Heart left ventricle (tissue), 16 donors: ENCODE data around the gene ARF1. TPM values are rescaled to one million over a fixed set of nuclear protein-coding genes. Genes with fewer than 3 reads are reported as not detected.

Experiments used
- ATAC-seq, 4 donors: fragments of 200-7000 bp; cut with Tn5 transposase; one replicate each; pipeline ENCODE4 v1.9.1; 2020 to 2022; ENCODE audit warnings: moderate library complexity in 4 of 4, mild to moderate bottlenecking in 3 of 4, moderate number of reproducible peaks in 1 of 4
- DNase-seq, 5 donors: peaks; one replicate each; pipeline ENCODE4 v3.0.0-alpha.2; 2020
- H3K27ac ChIP-seq, 12 donors: fragments of 200-600 bp; sonication (generic) in 4 of 12; one replicate each; pipeline versions ENCODE4 v1.5.0 to v1.8.0; 2016 to 2022; ENCODE audit warnings: mild to moderate bottlenecking in 2 of 12
- H3K27me3 ChIP-seq, 9 donors: fragments of 200-600 bp; sonication (generic) in 2 of 9; one replicate each; pipeline versions ENCODE4 v1.5.1 to v1.8.0; 2016 to 2022; ENCODE audit warnings: mild to moderate bottlenecking in 3 of 9
- H3K36me3 ChIP-seq, 9 donors: fragments of 200-600 bp; sonication (generic) in 2 of 9; one replicate each; pipeline versions ENCODE4 v1.5.0 to v1.8.0; 2018 to 2022; ENCODE audit warnings: mild to moderate bottlenecking in 2 of 9
- H3K4me1 ChIP-seq, 12 donors: fragments of 200-600 bp; sonication (generic) in 4 of 12; one replicate each; pipeline versions ENCODE4 v1.5.0 to v1.8.0; 2016 to 2022; ENCODE audit warnings: mild to moderate bottlenecking in 3 of 12
- H3K4me3 ChIP-seq, 12 donors: fragments of 200-600 bp; sonication (generic) in 4 of 12; one replicate each; pipeline versions ENCODE4 v1.5.0 to v1.8.0; 2017 to 2022; ENCODE audit warnings: mild to moderate bottlenecking in 9 of 12, moderate library complexity in 4 of 12
- H3K9me3 ChIP-seq, 12 donors: fragments of 200-600 bp; sonication (generic) in 4 of 12; one replicate each; pipeline versions ENCODE4 v1.5.0 to v1.8.0; 2016 to 2022; ENCODE audit warnings: mild to moderate bottlenecking in 1 of 12
- POLR2A ChIP-seq, 2 donors: fragments of 450-650 bp; IDR thresholded peaks; one replicate each; pipeline ENCODE4 v1.6.1; 2017; ENCODE audit warnings: antibody characterized with exemption in 2 of 2, mild to moderate bottlenecking in 2 of 2, moderate library complexity in 2 of 2
- WGBS, 4 donors: extraction: QIAGEN DNeasy Blood & Tissue Kit in 2 of 4; methylation state at CpG; one replicate each; pipeline versions ENCODE4 v1.1.5 to v1.1.7; 2013 to 2018; 5-methylcytosine and 5-hydroxymethylcytosine counted together
- intact Hi-C, 10 donors: fragments of 100-400 bp; cut with DNase I; formaldehyde crosslinking; loops; one replicate each; pipeline versions ENCODE4 v1.11.1 to v1.14.2; 2022
- polyA plus RNA-seq, 2 donors: library from polyadenylated mRNA; stranded (reverse); fragments of 200-250 nt; gene quantifications; one replicate each; pipeline ENCODE4 v1.2.3, GENCODE V29; 2013
- total RNA-seq, 9 donors: library from RNA; depleted of rRNA in 2 of 9; stranded (reverse); fragments of >200 nt in 2 of 9; fragmentation: NEBNext Ultra II Directional in 3 of 9; extraction: Animal tissue kit (Norgen Biotek cat#: 25700) in 3 of 9; gene quantifications; one replicate each; pipeline versions ENCODE4 v1.1.0 to v1.2.4, GENCODE V29; 2016 to 2023
- TF ChIP-seq, protein P1 (sequence below), 12 donors: fragments of 200-600 bp; sonication (generic) in 4 of 12; IDR thresholded peaks; one replicate each; pipeline versions ENCODE4 v1.5.0 to v1.8.0; 2018 to 2022; ENCODE audit warnings: antibody characterized with exemption in 12 of 12, mild to moderate bottlenecking in 5 of 12
- donor health status: ischemic (EF 13 %, LVEDD 7.1; RV severe dilation, severe dysfunction).
- donor health status: healthy with polysubstance abuse.
- donor health status: DM: no; HTN: yes; CAD: no.
- donor health status: DM: no; HTN: no; CAD: no.
- donor health status: ischemic (EF 25% LVEDD 6.9; RV normal size, moderate dysfunction).
- donor health status: ischemic (EF 25% LVEDD 5.7; RV mildly dilated, moderate dysfunction).
- donor health status: healthy.
- donor health status: DM: yes; HTN: yes; CAD: no.
- donor health status: ischemic (EF 35%, LVEDD 5.7; RV mildly dilated, moderate dysfunction).
- donor health status: nonischemic (EF 11% LVEDD 7.7; RV severe dilation, severe dysfunction).
- donor health status: DM: yes; HTN: yes; CAD: no.
- donor health status: PGD.
- donor health status: ischemic (EF 29% LVEDD 5.4; RV normal size, mild dysfunction).
- donor health status: nonischemic (EF 23%, LVEDD 6.1; RV moderate dilation, normal function).

The ARF1 gene
- total and polyA plus RNA-seq, 11 donors = 217 to 580 (median 310) TPM

- no peak for ATAC-seq
- Histone ChIP-seq H3K9me3 (no peaks in the 10 kb centered on the region), H3K4me3 (no peak overlapping the region), H3K27me3 (peaks cover 23 to 77% (median 59%) of the 10 kb centered on the region in 9 donors), H3K36me3 (no peaks in the 10 kb centered on the region), H3K27ac (no peak overlapping the region), H3K4me1 (peaks cover 0 to 5% (median 0%) of the 10 kb centered on the region in 12 donors)
- 67 to 75% (median 70%) methylated on average over 14 to 15 of the region's 15 CpGs for WGBS, 4 donors
- TF ChIP-seq, protein P1, sequence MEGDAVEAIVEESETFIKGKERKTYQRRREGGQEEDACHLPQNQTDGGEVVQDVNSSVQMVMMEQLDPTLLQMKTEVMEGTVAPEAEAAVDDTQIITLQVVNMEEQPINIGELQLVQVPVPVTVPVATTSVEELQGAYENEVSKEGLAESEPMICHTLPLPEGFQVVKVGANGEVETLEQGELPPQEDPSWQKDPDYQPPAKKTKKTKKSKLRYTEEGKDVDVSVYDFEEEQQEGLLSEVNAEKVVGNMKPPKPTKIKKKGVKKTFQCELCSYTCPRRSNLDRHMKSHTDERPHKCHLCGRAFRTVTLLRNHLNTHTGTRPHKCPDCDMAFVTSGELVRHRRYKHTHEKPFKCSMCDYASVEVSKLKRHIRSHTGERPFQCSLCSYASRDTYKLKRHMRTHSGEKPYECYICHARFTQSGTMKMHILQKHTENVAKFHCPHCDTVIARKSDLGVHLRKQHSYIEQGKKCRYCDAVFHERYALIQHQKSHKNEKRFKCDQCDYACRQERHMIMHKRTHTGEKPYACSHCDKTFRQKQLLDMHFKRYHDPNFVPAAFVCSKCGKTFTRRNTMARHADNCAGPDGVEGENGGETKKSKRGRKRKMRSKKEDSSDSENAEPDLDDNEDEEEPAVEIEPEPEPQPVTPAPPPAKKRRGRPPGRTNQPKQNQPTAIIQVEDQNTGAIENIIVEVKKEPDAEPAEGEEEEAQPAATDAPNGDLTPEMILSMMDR (IDR thresholded peaks at IDR 0.05) = no peak
- TF ChIP-seq POLR2A (IDR thresholded peaks at IDR 0.05) = no peak
- intact Hi-C loops = no loop called here
- peak in 1 of 5 donors; percentile 15 for DNase-seq
Observed at GRCh38 chr1:228065543-228066347, 16.8 kb upstream of the ARF1 start.

DNA sequence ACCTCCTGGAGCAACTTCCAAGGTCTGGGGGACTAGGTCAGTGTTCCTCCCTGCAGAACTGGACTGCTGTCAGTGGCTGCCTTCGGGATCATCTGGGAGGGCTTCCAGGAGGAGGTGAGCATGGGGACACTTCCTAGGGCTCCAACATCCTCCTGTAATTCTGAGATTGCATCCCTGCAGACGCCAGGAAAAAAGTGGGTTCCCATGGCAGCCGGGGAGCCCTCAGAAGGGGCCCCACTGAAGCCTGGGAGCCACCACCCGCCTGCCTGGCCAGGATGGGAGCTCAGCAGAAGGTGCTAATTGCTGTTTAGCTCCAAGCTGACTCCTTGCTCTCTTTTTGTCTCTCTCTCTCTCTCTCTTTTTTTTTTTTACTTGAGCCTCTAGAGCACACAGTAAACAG lies 16.1 kb upstream of the ARF1 start:
- DNase-seq (peak in 1 of 5 donors; percentile 16), ATAC-seq (no peak)
- Histone ChIP-seq H3K27ac (no peak overlapping the region), H3K36me3 (no peaks in the 10 kb centered on the region), H3K9me3 (no peaks in the 10 kb centered on the region), H3K4me3 (no peak overlapping the region), H3K27me3 (peaks cover 16 to 72% (median 52%) of the 10 kb centered on the region in 9 donors), H3K4me1 (no peaks in the 10 kb centered on the region)
- intact Hi-C loops = no loop called here
- 44 to 61% (median 50%) methylated on average over 3 to 4 of the region's 4 CpGs for WGBS, 4 donors
- no peak for TF ChIP-seq POLR2A (IDR thresholded peaks at IDR 0.05)
- TF ChIP-seq, protein P1 (IDR thresholded peaks at IDR 0.05) = no peak

DNA sequence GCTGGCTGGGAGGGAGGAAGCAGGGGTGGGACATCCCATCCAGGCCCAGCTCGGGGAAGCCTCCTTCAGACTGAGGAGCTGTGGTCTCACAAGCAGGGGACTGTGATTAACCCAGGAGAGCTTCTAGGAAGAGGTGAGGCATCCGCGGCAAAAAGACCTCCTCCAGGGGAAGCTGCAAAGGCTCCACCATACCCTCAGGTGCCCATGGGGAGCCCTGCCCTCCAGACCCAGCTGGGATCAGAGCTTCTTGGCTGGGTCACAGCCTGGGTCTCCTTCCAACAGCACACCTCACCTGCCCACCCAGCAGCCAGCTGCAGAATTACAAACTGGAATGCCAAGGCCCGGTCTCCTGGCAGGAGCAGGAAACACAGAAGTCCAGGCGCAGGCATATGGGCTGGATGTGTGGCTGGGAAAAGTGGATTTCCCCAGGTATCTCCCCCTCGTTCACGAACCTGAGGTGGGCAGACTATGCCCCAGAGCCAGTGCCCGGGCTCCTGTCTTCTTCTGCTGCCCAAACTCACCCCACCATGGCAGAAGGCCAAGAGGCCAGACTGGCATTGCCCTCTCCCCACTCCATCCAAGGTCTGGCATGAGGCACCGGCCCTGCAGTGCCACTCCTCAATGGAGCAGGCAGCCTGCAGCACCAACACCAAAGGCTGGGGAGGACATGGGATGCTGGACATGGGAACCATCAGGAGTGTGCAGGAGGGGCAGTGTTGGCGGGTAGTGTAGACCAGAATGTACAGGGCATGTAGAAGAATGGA lies 15.4 kb upstream of the ARF1 start:
- WGBS, 4 donors = 57 to 69% (median 63%) methylated on average over 9 to 10 of the region's 10 CpGs
- TF ChIP-seq, protein P1 (IDR thresholded peaks at IDR 0.05) = no peak
- TF ChIP-seq POLR2A (IDR thresholded peaks at IDR 0.05) = no peak
- H3K9me3 ChIP-seq = no peaks in the 10 kb centered on the region
- intact Hi-C loops = no loop called here
- H3K27me3 ChIP-seq = peaks cover 15 to 65% (median 45%) of the 10 kb centered on the region in 9 donors
- ATAC-seq (no peak), DNase-seq (peak in 1 of 5 donors; percentile 11)
- no peaks in the 10 kb centered on the region for H3K4me1 ChIP-seq
- no peak overlapping the region for H3K27ac ChIP-seq
- no peak overlapping the region for H3K4me3 ChIP-seq
- no peaks in the 10 kb centered on the region for H3K36me3 ChIP-seq

DNA sequence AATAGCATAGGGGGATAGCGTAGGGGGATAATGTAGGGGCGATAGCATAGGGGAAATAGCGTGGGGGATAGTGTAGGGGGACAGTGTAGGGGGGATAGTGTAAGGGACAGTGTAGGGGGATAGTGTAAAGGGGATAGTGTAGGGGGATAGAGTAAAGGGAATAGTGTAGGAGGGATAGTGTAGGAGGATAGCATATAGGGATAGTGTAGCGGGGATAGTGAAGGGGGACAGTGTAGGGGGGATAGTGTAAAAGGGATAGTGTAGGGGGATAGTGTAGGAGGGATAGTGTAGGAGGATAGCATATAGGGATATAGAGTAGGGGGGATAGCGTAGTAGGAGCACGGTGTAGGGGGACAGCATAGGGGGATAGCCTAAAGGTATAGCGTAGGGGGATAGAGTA lies 14.1 kb upstream of the ARF1 start:
- H3K36me3 ChIP-seq = no peaks in the 10 kb centered on the region
- no peak overlapping the region for H3K4me3 ChIP-seq
- H3K27me3 ChIP-seq = peaks cover 12 to 54% (median 35%) of the 10 kb centered on the region in 9 donors
- intact Hi-C loops = no loop called here
- H3K4me1 ChIP-seq = no peaks in the 10 kb centered on the region
- H3K9me3 ChIP-seq = no peaks in the 10 kb centered on the region
- ATAC-seq = no peak
- H3K27ac ChIP-seq = no peak overlapping the region
- TF ChIP-seq POLR2A (IDR thresholded peaks at IDR 0.05) = no peak
- TF ChIP-seq, protein P1 (IDR thresholded peaks at IDR 0.05) = no peak
- 66 to 75% (median 71%) methylated on average over 7 of the region's 7 CpGs for WGBS, 4 donors
- DNase-seq = no peak
